GM19455 (cell line): Measurements from ENCODE around the gene ADCY3.

Experiments
- ATAC-seq: cut with Tn5 transposase; IDR thresholded peaks from one replicate; pipeline ENCODE4 v1.9.1; 2021; ENCODE audit not compliant: unreplicated experiment

The ADCY3 gene

DNA sequence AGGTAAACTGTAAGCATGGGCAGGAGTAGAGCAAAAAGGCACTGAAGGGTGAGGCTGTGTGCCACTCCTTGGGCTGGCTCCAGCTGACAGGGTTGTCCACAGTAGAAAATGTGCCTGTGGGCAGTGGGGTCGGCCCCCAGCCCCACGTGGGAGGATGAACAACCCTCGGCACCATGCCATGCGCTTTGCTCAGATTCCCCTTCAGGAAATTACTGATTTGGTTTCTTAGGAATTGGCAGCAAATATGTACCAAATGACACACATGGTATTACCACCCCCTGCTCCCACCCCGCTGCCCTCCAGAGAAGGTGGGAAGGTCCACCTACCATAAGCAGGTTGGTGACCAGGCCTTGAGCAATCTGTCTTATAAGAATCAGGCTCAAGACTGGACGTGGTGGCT, 13.6 kb downstream of the ADCY3 start:
- ATAC-seq = no peak

DNA sequence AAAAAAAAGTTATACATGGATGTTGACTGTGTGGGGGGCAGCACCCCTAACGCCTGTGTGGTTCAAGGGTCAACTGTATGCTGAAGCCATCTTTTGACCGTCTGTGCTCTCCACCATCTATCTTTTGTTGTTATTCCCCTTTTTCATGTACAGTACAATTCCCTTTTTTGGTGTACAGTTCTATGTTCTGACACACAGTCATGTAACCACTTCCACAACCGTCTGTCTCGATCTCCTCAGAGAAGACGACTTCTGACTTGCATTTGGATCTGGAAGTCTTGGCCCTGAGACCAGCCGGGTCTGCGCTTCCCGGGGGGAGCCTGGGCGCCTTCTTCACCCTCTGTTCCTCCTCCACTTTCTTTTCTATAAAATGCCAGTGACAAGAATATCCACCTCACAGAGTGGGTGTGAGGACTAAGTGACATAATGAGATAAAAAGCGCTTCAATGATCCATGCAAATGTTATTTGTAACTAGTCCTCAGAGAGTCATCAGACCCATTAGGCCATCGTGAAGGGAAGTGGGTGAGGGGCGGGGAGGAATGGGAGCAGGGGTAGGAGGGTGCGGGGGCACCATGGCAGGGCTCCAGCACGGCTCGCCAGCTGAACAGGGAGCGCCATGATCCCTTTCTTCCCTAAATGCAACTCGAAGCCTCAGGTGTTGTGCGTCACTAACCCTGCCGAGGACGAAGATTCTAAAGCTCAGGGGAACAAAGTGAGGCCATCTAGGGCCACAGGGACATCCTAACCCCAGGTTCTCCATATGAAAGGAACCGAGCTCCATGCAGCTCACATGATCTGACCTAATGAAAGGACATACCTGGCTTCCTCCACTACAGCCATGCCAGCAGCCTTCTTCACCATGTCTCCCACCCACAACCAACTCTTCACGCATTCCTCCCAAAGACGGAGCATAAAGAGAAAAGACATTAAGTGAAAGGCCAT, 16.6 kb downstream of the ADCY3 start:
- no peak for ATAC-seq

GRCh38 chr2:24899361-24899910, 20.6 kb downstream of the ADCY3 start:
- no peak for ATAC-seq

- ATAC-seq = no peak
Observed at GRCh38 chr2:24898122-24899109, 21.6 kb downstream of the ADCY3 start.

DNA sequence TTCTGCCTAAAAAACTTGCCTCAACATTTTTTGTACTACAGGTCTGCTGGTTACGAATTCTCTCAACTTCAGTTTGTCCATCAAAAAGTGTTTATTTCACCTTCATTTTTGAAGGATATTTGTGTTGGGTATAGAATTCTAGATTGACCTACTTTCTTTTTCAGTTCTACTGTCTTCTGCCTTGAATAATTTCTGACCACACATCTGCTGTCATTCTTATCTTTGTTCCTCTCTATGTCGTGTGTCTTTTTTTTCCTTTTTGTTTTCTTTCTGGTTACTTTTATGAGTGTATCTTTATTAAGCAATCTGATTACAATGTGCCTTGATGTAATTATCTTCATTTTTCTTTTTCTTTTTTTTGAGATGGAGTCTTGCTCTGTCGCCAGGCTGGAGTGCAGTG, 25.3 kb downstream of the ADCY3 start:
- no peak for ATAC-seq

GRCh38 chr2:24893934-24894333, 26.1 kb downstream of the ADCY3 start:
- no peak for ATAC-seq

GRCh38 chr2:24892928-24893327, 27.1 kb downstream of the ADCY3 start:
- no peak for ATAC-seq

DNA sequence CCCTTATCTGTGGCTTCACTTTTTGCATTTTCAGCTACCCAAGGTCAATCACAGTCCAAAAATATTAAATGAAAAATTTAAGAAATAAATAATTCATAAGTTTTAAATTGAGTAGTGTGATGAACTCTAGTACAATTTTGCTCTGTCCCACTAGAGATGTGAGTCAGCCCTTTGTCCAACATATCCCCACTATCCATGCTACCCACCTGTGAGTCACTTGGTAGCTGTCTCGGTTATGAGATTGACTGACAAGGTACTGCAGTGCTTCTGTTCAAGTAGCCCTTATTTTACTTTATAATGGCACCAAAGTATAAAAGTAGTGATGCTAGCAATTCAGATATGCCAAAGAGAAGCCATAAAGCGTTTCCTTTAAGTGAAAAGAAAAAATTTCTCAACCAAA, 28.8 kb downstream of the ADCY3 start:
- ATAC-seq = no peak

GRCh38 chr2:24889221-24889620, 30.8 kb downstream of the ADCY3 start:
- ATAC-seq = no peak

- ATAC-seq = no peak
Observed at GRCh38 chr2:24888177-24888576, 31.9 kb downstream of the ADCY3 start.

GRCh38 chr2:24887307-24887874, 32.6 kb downstream of the ADCY3 start:
- ATAC-seq = no peak

DNA sequence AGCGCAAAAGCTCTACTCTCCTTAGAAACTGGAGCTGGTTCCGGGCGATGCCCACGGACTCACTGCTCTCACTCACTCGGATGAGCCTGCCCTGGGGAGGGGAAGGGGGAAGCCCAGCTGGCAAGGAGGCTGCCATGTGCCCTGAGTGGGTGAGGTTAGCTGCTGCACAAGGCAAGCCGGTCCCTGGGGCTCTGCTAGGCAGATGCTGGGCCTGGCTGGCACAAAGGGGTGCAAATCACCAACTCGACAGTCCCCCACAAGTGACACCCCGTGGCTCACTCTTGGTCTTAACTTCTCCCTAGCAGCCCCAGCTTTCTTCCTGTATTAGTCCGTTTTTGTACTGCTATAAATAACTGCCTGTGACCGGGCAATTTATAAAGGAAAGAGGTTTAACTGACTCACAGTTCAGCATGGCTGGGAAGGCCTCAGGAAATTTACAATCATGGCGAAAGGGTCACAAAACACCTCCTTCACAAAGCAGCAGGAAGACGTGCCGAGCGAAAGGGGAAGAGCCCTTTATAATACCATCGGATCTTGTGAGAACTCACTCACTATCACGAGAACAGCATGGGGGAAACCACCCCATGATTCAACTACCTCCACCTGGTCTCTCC, 33.2 kb downstream of the ADCY3 start:
- ATAC-seq = no peak

GRCh38 chr2:24886126-24886501, 33.9 kb downstream of the ADCY3 start:
- no peak for ATAC-seq

GRCh38 chr2:24885221-24886125, 34.6 kb downstream of the ADCY3 start:
- ATAC-seq = no peak

DNA sequence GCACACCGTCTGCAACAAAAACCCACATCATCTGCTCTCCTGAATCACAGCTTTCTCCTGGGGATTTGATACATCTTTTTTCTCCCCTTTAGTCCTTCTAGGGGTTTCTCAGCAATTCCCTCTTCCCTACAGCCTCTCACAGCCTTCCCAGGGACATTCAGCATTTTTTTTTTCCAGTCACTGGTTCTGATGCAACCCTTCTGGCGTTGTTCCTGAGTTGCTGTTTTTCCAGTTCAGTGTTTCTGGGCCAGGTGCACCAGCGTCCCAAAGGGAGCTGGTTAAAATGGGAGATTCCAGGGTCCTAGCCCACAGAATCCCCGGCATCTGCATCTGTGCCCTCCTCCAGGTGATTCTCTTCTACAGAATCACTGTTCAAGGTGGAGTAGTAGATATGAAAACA, 36.1 kb downstream of the ADCY3 start:
- no peak for ATAC-seq

- ATAC-seq = no peak
Observed at GRCh38 chr2:24881623-24882022, 38.4 kb downstream of the ADCY3 start.

DNA sequence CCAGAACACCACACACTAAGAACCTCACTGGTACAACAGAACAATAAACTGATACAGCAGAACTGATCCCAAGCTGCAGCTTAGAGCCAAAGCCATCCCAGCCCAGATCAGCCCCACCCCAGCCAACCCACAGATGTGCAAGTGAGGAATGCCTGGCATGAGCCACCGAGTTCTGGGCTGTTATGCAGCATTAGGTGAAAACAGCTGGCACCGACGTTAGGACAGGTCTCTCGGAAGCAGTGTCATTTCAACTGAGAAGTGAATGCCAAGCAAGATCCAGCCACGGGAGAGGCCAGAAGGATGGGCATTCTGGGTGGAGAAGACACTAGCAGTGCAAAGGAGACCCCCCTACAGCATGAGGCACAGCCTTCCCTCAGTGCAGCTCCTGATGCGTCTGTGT, 38.9 kb downstream of the ADCY3 start:
- no peak for ATAC-seq

GRCh38 chr2:24878341-24878740, 41.7 kb downstream of the ADCY3 start:
- no peak for ATAC-seq

DNA sequence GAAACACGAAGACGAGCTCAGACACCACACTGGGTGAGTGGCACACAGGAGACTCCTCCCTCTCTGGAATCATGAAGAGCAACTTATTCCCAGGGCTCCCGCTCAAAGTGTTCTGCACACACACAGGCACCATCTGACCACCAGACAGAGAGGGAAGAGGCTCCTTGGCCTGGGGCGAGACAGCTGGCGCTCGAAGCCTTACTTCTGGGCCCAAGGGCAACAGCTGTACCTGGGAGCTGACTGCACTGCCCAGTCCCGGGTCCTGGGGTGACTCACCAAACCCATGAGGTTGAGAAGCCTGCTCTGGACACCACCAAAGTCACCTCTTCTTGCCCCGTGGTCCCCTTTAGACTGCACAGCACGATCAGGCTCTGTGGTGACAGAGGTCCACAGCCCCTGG, 42.4 kb downstream of the ADCY3 start:
- ATAC-seq = no peak

DNA sequence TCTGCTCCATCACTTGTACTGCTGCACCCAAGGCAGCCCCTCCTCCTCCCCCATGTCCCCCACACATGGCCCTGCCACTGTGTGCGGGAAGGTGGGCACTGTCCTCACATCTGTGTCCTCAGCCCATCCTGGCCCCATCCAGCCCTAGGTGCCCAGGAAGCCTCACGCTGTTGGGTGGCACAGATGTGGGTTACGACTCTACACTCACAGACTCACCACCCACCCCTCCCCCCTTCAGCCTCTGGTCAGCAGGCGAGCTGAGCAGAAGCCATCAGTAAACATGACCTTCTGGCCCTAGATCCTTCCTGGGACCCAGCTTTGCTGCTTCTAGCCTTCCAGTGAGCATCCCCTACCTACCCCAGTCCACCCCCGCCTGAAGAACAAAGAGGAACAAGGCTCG, 43.0 kb downstream of the ADCY3 start:
- no peak for ATAC-seq
